Articular chondrocyte of knee joint (primary cell): ENCODE measurements around the gene CYP4F3. TPM values are rescaled to one million over a fixed set of nuclear protein-coding genes. Genes with fewer than 3 reads are reported as not detected.

Experiments used
- small RNA-seq: library from RNA; depleted of rRNA; stranded (forward); fragments of <200 nt; gene quantifications from one replicate; pipeline ENCODE3, GENCODE V24; 2012
- total RNA-seq: library from RNA; depleted of rRNA; stranded (reverse); fragments of >200 nt; gene quantifications from 2 replicates; pipeline ENCODE4 v1.2.3, GENCODE V29; 2012

CYP4F3 gene
- not detected in 2 replicates for total RNA-seq

GRCh38 chr19:15640294-15640903 lies at the start of gene CYP4F3:
Gene CYP4F3, plus strand, starts transcription at chr19:15640897. Its CDS starts 519 bp downstream, at chr19:15641416.

GRCh38 chr19:15614507-15615379 lies 26.0 kb upstream of the CYP4F3 start, which contains the start of gene CYP4F8:
Gene CYP4F8, plus strand, starts transcription at chr19:15615218. Its CDS starts 399 bp downstream, at chr19:15615617.

GRCh38 chr19:15672580-15673175 lies 32.0 kb downstream of the CYP4F3 start, which contains the start of gene CYP4F12:
Gene CYP4F12, plus strand, starts transcription at chr19:15673087. Its CDS starts 443 bp downstream, at chr19:15673530.

Small RNAs within 50 kb of the gene (small RNA-seq; reads per million reads assigned to genes)
- not detected for gene AD000091.1

Other genes starting within 250 kb of the CYP4F3 start
- 39.5 and 40.1 TPM in 2 replicates for gene AKAP8L, start 221.9 kb upstream of the CYP4F3 start, total RNA-seq
- gene WIZ, start 190.9 kb upstream of the CYP4F3 start, total RNA-seq, result 9.4 TPM in 2 replicates
- not detected in 2 replicates for gene RASAL3, start 176.4 kb upstream of the CYP4F3 start, total RNA-seq
- not detected in 2 replicates for gene PGLYRP2, start 161.4 kb upstream of the CYP4F3 start, total RNA-seq
- not detected in 2 replicates for gene CYP4F22, start 132.4 kb upstream of the CYP4F3 start, total RNA-seq
- not detected in 2 replicates for gene CYP4F8, start 25.7 kb upstream of the CYP4F3 start, total RNA-seq
- not detected in 2 replicates for gene CYP4F12, start 32.2 kb downstream of the CYP4F3 start, total RNA-seq
- gene OR10H2, start 87.1 kb downstream of the CYP4F3 start, total RNA-seq, result not detected in 2 replicates
- gene OR10H3, start 97.1 kb downstream of the CYP4F3 start, total RNA-seq, result not detected in 2 replicates
- gene OR10H5, start 146.8 kb downstream of the CYP4F3 start, total RNA-seq, result not detected in 2 replicates
- not detected in 2 replicates for gene OR10H1, start 174.8 kb downstream of the CYP4F3 start, total RNA-seq